Mucosa of rectum (tissue), 2 donors: ENCODE results near the gene DNAH17.

Source experiments
- H3K27ac ChIP-seq, 2 donors: one replicate each; pipeline ENCODE4 v1.7.0; 2013; ENCODE audit warnings: inconsistent platforms in 2 of 2, low read depth in 2 of 2, low read length in 2 of 2
- H3K27me3 ChIP-seq, 2 donors: one replicate each; pipeline ENCODE4 v1.7.0; 2013; ENCODE audit warnings: low read length in 2 of 2; ENCODE audit not compliant: control insufficient read depth in 2 of 2, insufficient read depth in 2 of 2
- H3K36me3 ChIP-seq, 2 donors: one replicate each; pipeline ENCODE4 v1.7.0; 2013; ENCODE audit warnings: low read length in 2 of 2; ENCODE audit not compliant: control insufficient read depth in 2 of 2, insufficient read depth in 2 of 2
- H3K4me1 ChIP-seq, 2 donors: one replicate each; pipeline ENCODE4 v1.7.0; 2013; ENCODE audit warnings: low read length in 2 of 2, mild to moderate bottlenecking in 1 of 2; ENCODE audit not compliant: control insufficient read depth in 2 of 2, insufficient read depth in 2 of 2
- H3K4me3 ChIP-seq, 2 donors: one replicate each; pipeline ENCODE4 v1.7.0; 2013; ENCODE audit warnings: low read length in 2 of 2
- H3K9ac ChIP-seq, 2 donors: one replicate each; pipeline ENCODE4 v1.7.0; 2013; ENCODE audit warnings: low read length in 2 of 2, low read depth in 1 of 2, mild to moderate bottlenecking in 1 of 2
- H3K9me3 ChIP-seq, 2 donors: one replicate each; pipeline ENCODE4 v1.7.0; 2013; ENCODE audit warnings: low read length in 2 of 2; ENCODE audit not compliant: control insufficient read depth in 2 of 2
- donor health status: healthy.
- donor health status: Normal muscosa, but diverticular disease.

The DNAH17 gene

DNA sequence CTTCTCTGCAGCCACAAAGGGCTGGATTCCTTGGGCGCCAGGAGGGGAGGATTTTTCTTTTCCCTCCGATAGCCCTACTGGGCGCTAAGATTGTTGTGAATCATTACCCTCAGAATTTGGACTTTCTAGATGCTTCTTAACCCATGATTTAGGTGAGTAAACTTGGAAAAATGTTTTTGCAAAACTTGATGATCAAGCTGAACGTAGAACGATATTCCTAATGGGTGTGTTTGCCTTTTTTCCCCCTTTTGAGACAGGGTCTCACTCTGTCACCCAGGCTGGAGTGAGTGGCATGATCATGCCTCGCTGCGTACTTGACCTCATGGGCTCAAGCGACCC is 155.0 kb downstream of the DNAH17 start:
- Histone ChIP-seq H3K27ac (no peak overlapping the region), H3K36me3 (peaks cover 35 to 60% of the 10 kb centered on the region in 2 donors), H3K9ac (no peak overlapping the region), H3K27me3 (no peaks in the 10 kb centered on the region), H3K4me1 (peaks cover 3 to 6% of the 10 kb centered on the region in 2 donors), H3K9me3 (no peaks in the 10 kb centered on the region), H3K4me3 (no peak overlapping the region)

DNA sequence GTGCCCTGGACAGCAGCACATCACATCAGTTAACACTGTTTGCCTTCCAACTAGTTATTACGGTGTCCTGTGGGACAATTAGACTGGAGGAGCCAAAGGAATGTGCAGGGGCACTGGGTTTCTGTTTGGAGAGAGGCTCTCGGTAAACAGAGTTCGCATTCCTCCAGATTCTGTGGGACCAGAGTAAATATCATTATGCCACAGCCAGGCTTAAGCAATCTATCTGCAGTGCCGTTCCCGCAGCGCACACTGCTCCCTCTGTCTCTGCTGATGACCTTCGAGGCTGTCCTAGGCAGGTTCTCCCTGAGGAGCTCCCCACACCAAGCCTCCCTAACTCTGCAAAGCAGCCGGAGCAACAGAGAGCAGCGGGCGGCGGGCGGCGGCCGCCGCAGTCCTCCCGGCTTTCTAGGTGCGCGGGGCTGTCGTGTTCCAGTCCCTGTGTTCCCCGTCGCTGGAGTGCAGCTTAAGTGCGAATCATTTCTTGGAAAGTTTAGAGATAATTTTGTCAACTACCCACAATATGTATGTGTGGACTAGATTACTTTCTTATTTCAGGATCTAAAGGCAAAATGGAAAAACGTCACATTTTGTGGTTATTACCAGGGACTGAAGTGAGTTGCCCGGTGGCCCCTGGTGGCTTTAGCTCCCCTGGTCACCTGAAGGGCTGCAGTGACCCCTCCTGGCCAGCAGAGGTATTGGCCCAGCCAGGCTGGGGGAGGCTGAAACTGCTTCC is 155.5 kb downstream of the DNAH17 start:
- no peaks in the 10 kb centered on the region for H3K27me3 ChIP-seq
- H3K9ac ChIP-seq, result no peak overlapping the region
- peaks cover 7 to 12% of the 10 kb centered on the region in 2 donors for H3K4me1 ChIP-seq
- peaks cover 31 to 55% of the 10 kb centered on the region in 2 donors for H3K36me3 ChIP-seq
- H3K27ac ChIP-seq, result no peak overlapping the region
- H3K4me3 ChIP-seq, result no peak overlapping the region
- no peaks in the 10 kb centered on the region for H3K9me3 ChIP-seq

DNA sequence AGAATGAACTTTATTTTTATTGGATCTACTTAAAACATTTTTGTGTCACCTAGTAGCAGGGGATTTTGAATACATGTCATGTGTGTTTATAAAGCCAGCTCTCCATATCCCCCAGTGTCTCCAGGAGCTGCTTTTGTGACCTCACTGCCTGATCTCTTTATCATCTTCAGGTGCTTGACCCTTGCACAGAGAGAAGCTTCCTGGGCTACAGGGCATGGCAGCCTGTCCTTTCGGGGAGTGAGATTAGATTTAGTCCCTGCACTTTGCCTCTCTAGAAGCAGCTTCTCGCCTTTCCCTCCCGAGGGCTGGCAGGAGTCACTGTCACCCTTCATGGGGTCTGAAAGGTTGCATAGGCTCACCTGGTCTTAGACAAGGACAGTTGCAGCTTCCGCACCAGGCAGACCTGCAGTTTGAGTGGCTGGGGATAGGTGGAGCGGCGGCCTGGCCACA is 156.1 kb downstream of the DNAH17 start:
- no peak overlapping the region for H3K4me3 ChIP-seq
- no peak overlapping the region for H3K27ac ChIP-seq
- H3K9me3 ChIP-seq, result no peaks in the 10 kb centered on the region
- H3K4me1 ChIP-seq, result peaks cover 13 to 17% of the 10 kb centered on the region in 2 donors
- H3K27me3 ChIP-seq, result no peaks in the 10 kb centered on the region
- H3K36me3 ChIP-seq, result peaks cover 29 to 51% of the 10 kb centered on the region in 2 donors
- H3K9ac ChIP-seq, result no peak overlapping the region

DNA sequence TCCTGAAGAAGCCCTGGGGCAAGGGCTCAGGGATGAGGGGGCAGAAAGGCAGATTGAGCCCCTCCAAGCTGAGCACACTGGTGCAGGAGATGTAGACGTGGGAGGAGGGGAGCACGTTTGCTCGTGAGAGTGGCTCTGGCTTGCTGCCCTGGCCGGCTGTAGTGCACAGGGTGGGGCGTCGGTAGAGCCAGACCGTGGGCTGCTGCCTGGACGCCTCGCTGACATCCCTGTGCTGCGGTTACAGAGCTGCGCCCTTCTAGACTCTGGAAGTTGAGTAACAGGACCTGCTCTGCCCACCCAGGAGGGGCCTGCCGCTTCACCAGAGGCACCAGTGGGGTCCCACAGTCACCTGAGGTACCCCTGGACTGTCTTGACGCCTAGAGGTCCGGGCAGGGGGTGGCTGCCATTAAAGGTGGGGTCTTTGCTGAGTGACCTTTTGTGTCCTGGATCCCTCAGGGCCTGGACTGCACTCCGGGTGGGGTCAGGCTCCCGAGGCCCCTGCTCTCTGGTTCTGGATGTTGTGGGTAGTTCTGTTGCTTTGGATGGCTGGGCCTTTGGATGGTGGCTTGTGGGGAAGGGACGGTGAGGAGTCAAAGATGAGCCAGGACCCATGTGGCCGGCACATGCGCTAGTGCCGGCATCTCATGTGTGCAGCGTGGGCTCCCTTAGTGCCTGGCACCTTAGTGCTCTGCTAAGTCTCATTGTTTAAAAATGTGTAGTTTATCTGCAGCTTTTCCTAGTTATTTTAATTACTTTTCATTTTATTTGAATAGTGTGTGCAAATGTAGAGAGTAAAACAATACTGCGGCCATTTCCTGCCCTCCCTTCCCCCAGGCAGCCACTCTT is 157.0 kb downstream of the DNAH17 start:
- Histone ChIP-seq H3K9ac (no peak overlapping the region), H3K4me1 (peaks cover 18 to 19% of the 10 kb centered on the region in 2 donors), H3K36me3 (peaks cover 26 to 43% of the 10 kb centered on the region in 2 donors), H3K9me3 (no peaks in the 10 kb centered on the region), H3K27me3 (no peaks in the 10 kb centered on the region), H3K4me3 (no peak overlapping the region), H3K27ac (no peak overlapping the region)

DNA sequence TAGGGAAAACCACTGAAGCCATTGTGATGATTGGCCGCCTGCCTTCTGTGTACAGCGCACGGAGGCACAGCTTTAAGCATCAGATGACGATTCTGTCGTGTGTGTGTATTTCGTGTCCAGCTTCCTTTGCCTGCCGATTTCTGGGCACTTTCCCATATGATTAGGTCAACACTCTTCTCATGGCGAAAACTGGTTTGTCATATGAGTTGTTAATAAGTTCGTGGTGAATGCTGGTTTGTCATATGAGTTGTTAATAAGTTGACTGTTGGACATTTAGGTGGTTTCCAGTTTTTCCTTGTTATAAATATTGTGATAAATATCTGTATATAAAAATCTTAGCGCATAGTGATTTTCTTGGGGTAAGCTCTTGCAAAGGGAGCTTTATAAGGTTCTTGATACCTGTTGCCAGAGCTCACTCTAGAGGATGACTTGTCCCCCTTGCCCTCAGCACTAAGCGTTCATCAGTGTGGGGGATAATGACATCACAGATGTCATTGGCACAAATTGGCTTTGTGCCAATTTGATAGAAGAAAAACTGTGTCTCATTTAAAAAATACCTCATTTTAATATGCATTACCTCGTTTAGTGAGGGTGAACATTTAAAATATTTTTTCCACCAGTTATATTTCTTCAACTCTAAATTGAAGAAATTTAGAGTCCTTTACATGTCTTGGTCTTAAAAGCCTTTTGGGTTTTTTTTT is 158.7 kb downstream of the DNAH17 start:
- Histone ChIP-seq H3K4me3 (no peak overlapping the region), H3K27me3 (no peaks in the 10 kb centered on the region), H3K27ac (no peak overlapping the region), H3K36me3 (peaks cover 21 to 35% of the 10 kb centered on the region in 2 donors), H3K4me1 (peaks cover 22 to 28% of the 10 kb centered on the region in 2 donors), H3K9me3 (no peaks in the 10 kb centered on the region), H3K9ac (no peak overlapping the region)

DNA sequence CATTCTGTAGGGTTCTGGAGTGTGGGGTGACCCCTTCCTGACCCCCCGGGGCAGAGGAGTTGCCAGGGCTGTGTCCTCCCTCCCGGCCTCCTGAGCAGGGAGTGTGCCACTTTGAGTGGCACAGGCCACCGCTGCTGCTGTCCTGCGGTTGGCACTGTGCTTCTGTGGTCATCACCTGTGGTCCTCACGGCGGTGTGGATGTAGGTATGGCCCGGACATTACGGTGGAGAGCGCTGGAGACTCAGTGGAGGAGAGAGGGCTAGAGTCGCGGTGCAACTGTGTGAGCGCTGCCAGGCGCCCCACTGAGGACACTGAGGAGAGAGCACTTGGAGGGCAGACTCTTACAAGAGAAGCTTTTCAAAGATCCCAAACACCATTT is 159.7 kb downstream of the DNAH17 start:
- no peaks in the 10 kb centered on the region for H3K9me3 ChIP-seq
- no peak overlapping the region for H3K9ac ChIP-seq
- peaks cover 25 to 28% of the 10 kb centered on the region in 2 donors for H3K4me1 ChIP-seq
- no peak overlapping the region for H3K4me3 ChIP-seq
- H3K27me3 ChIP-seq, result no peaks in the 10 kb centered on the region
- peaks cover 17 to 39% of the 10 kb centered on the region in 2 donors for H3K36me3 ChIP-seq
- peak overlapping the region; percentile 61 to 71 for H3K27ac ChIP-seq

DNA sequence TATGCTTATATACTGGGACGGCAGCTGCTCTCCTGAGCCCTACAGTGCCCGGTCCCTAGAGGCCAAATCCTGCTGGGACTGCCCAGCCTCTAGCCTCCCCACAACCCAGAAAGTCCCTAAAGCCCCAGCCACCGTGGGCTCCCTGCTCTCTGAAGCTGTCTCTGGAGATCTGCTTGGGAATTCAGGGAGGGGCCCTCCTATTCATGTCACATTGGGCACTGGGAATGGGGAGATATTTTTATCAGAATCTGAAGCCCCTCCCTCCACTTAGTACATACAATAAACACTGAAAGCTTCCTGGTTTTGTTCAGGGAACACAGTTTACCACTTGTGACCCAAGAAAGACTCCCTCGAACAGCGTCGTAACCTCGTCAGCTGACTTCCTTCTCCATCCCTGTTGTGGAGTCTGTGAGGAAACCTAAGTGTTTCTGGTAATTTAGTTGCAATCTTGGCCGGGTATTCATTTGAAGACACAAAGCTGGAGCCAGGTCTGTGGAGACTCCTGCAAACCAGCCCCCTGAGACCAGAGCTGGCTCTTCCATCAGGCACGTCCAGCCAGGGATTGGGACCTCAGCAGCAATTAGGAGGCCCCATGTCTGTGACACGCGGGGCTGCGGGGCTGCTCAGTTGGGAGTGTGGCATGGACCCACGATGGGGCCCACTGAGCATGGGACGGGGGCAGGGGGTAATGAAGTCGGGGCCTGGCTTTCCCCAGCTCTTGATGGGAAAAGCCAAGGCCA is 160.2 kb downstream of the DNAH17 start:
- peak overlapping the region; percentile 61 to 71 for H3K27ac ChIP-seq
- no peaks in the 10 kb centered on the region for H3K27me3 ChIP-seq
- H3K9ac ChIP-seq, result peak overlapping the region; percentile 17 to 42
- H3K36me3 ChIP-seq, result peaks cover 15 to 35% of the 10 kb centered on the region in 2 donors
- peaks cover 29 to 34% of the 10 kb centered on the region in 2 donors for H3K4me1 ChIP-seq
- no peaks in the 10 kb centered on the region for H3K9me3 ChIP-seq
- H3K4me3 ChIP-seq, result peak overlapping the region in 1 of 2 donors; percentile 3

DNA sequence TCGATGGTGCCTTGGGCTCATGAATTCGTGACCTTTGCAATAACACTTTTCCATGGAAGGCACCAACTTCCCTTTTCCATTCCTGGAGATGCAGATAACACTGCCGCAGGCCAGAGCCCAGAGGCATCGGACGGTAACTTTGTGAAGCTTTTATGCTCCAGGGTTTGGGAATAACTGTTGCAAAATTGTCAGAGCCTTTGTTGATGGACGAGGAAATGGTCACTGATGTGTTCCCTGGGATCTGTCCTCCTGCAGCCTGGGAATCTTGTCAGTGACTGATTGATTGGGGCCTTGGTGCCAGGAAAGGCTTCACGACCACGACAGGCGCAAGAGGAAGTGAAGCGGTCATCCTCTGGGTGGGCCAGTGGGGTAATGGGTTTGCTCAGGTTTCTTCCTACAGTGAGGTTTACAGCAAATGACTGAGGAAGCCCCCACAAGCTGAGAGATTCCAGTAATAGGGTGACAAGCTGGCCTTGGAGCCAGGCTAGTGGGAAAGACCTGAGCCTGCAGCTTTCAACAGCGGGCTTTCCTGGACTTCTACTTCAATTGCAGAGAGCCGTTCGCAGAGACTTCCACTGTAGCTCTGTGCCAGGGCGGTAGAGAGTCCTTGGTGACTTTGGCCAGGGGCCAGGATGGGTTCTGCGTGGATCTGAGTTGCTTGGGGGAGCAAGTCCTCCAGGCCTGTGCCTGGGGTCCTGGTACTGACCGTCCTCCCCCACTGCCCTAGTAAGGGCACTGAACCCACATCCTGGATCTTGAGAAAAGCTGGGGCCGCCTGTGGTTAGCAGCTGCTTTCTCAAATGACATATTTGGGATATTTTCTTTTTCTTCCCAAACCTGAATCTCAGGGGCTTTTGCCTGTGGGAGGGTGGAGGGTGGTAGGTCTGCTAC is 161.1 kb downstream of the DNAH17 start:
- H3K4me1 ChIP-seq, result peaks cover 36 to 43% of the 10 kb centered on the region in 2 donors
- H3K4me3 ChIP-seq, result no peak overlapping the region
- H3K36me3 ChIP-seq, result peaks cover 13 to 29% of the 10 kb centered on the region in 2 donors
- H3K27me3 ChIP-seq, result no peaks in the 10 kb centered on the region
- peak overlapping the region; percentile 17 to 42 for H3K9ac ChIP-seq
- H3K27ac ChIP-seq, result peak overlapping the region; percentile 61 to 64
- H3K9me3 ChIP-seq, result no peaks in the 10 kb centered on the region
